SK-N-SH (cell line): ENCODE results near the gene BZW2. TPM values are rescaled to one million over a fixed set of nuclear protein-coding genes. Genes with fewer than 3 reads are reported as not detected.

Experiments
- CTCF ChIA-PET: fragments of 300-600, 350-600 bp; formaldehyde crosslinking; extraction: SDS; loops from one replicate; lab custom pipeline; 2021; lab: Yijun Ruan, JAX
- POLR2A ChIA-PET: fragments of 350-600 bp; sonication (Branson Sonifier 250); formaldehyde crosslinking; extraction: SDS; loops from one replicate; lab custom pipeline; 2020; ENCODE audit warnings: antibody characterized with exemption, inconsistent platforms; lab: Yijun Ruan, JAX
- DNase-seq: peaks from one replicate; pipeline ENCODE4 v3.0.0; 2012
- H2AFZ ChIP-seq: fragments of 200-600 bp; sonication (generic); 2 replicates; pipeline ENCODE4 v1.8.1; 2016; ENCODE audit warnings: antibody characterized with exemption, mild to moderate bottlenecking, low read depth
- H3F3A ChIP-seq: fragments of 200-600 bp; sonication (generic); replicated peaks from 2 replicates; pipeline ENCODE3; 2016; ENCODE audit warnings: antibody characterized with exemption, mild to moderate bottlenecking; ENCODE audit not compliant: insufficient read depth
- H3K27ac ChIP-seq, 2 experiments: fragments of 200-500 bp in 1 of 2; fragments of 200-600 bp in 1 of 2; sonication (Bioruptor generic) in 1 of 2; sonication (generic), shearing (Covaris generic) in 1 of 2; 2 replicates each; pipeline versions ENCODE4 v1.5.1 to v1.6.1; 2014 to 2016; ENCODE audit warnings: low read depth in 2 of 2, inconsistent platforms in 1 of 2, low read length in 1 of 2, mild to moderate bottlenecking in 1 of 2, mixed read lengths in 1 of 2
- H3K27me3 ChIP-seq: fragments of 200-600 bp; sonication (generic), shearing (Covaris generic); 2 replicates; pipeline ENCODE4 v1.6.1; 2016; ENCODE audit warnings: mixed run types; ENCODE audit not compliant: insufficient read depth
- H3K36me3 ChIP-seq, 2 experiments: fragments of 200-500 bp in 1 of 2; fragments of 200-600 bp in 1 of 2; sonication (Bioruptor generic) in 1 of 2; sonication (generic) in 1 of 2; replicated peaks in 1 of 2; 2 replicates each; pipeline versions ENCODE3 to v1.5.1; 2014 to 2016; ENCODE audit warnings: low read length in 1 of 2, mild to moderate bottlenecking in 1 of 2; ENCODE audit not compliant: insufficient read depth in 2 of 2, control insufficient read depth in 1 of 2
- H3K4me1 ChIP-seq, 2 experiments: fragments of 200-500 bp in 1 of 2; fragments of 200-600 bp in 1 of 2; sonication (Bioruptor generic) in 1 of 2; sonication (generic), shearing (Covaris generic) in 1 of 2; 2 replicates each; pipeline versions ENCODE4 v1.5.1 to v1.6.1; 2014 to 2016; ENCODE audit warnings: low read depth in 1 of 2, low read length in 1 of 2, mixed run types in 1 of 2; ENCODE audit not compliant: insufficient read depth in 2 of 2, control insufficient read depth in 1 of 2
- H3K4me2 ChIP-seq: fragments of 200-600 bp; sonication (generic), shearing (Covaris generic); 2 replicates; pipeline ENCODE4 v1.6.1; 2017; ENCODE audit warnings: mixed run types
- H3K4me3 ChIP-seq, 2 experiments: fragments of 200-500 bp in 1 of 2; fragments of 200-600 bp in 1 of 2; sonication (Bioruptor generic) in 1 of 2; sonication (generic), shearing (Covaris generic) in 1 of 2; 2 replicates each; pipeline versions ENCODE4 v1.5.1 to v1.8.1; 2014 to 2016; ENCODE audit warnings: low read depth in 2 of 2, inconsistent platforms in 1 of 2, low read length in 1 of 2, mild to moderate bottlenecking in 1 of 2, mixed read lengths in 1 of 2, moderate library complexity in 1 of 2
- H3K79me2 ChIP-seq: fragments of 200-600 bp; sonication (generic); 2 replicates; pipeline ENCODE4 v1.8.1; 2017; ENCODE audit warnings: mild to moderate bottlenecking; ENCODE audit not compliant: insufficient read depth
- H3K9ac ChIP-seq: fragments of 200-600 bp; sonication (generic); 2 replicates; pipeline ENCODE4 v1.6.1; 2017; ENCODE audit warnings: mixed run types
- H3K9me2 ChIP-seq: fragments of 200-600 bp; sonication (generic); 2 replicates; pipeline ENCODE4 v1.6.1; 2017; ENCODE audit warnings: mixed run types
- H3K9me3 ChIP-seq: fragments of 200-600 bp; sonication (generic); 2 replicates; pipeline ENCODE4 v1.6.1; 2017; ENCODE audit warnings: mixed run types, mild to moderate bottlenecking, moderate library complexity
- H4K20me1 ChIP-seq: fragments of 200-600 bp; sonication (generic); 2 replicates; pipeline ENCODE4 v1.6.1; 2017; ENCODE audit warnings: mild to moderate bottlenecking, mixed run types; ENCODE audit not compliant: insufficient read depth
- CHD2 ChIP-seq: fragments of 150-350 bp; IDR thresholded peaks from 2 replicates; pipeline ENCODE4 v1.6.1; 2018; ENCODE audit warnings: low read length; ENCODE audit not compliant: partially characterized antibody
- EZH2phosphoT487 ChIP-seq: fragments of 200-600 bp; sonication (generic); IDR thresholded peaks from 2 replicates; pipeline ENCODE4 v1.6.1; 2017; ENCODE audit warnings: low read depth, mixed run types, mild to moderate bottlenecking, antibody characterized with exemption, moderate library complexity, borderline replicate concordance
- FOXJ3 ChIP-seq: sonication (generic); formaldehyde crosslinking; IDR thresholded peaks from 2 replicates; pipeline ENCODE4 v1.5.1; 2020; ENCODE audit warnings: mild to moderate bottlenecking, missing genetic modification reagents
- GATA2 ChIP-seq: sonication (generic); formaldehyde crosslinking; IDR thresholded peaks from 2 replicates; pipeline ENCODE4 v1.5.0; 2020; ENCODE audit warnings: mild to moderate bottlenecking, missing genetic modification reagents
- JUND ChIP-seq: IDR thresholded peaks from 2 replicates; pipeline ENCODE4 v1.4.0; 2012
- MEF2A ChIP-seq: IDR thresholded peaks from 2 replicates; pipeline ENCODE4 v1.4.0; 2012; ENCODE audit warnings: low read depth, borderline replicate concordance
- NRF1 ChIP-seq: IDR thresholded peaks from 2 replicates; pipeline ENCODE4 v1.6.1; 2012; ENCODE audit warnings: low read depth, mild to moderate bottlenecking, low read length
- POLR2AphosphoS5 ChIP-seq: IDR thresholded peaks from 2 replicates; pipeline ENCODE4 v1.6.1; 2012; ENCODE audit warnings: low read depth, low read length
- RAD21 ChIP-seq: IDR thresholded peaks from 2 replicates; pipeline ENCODE4 v1.6.1; 2012; ENCODE audit warnings: mild to moderate bottlenecking, low read length
- REST ChIP-seq: IDR thresholded peaks from 2 replicates; pipeline ENCODE4 v1.6.1; 2012; ENCODE audit warnings: mild to moderate bottlenecking, low read depth, low read length, moderate library complexity
- SIN3A ChIP-seq: IDR thresholded peaks from 2 replicates; pipeline ENCODE4 v1.6.1; 2012; ENCODE audit warnings: low read depth, mild to moderate bottlenecking, low read length, moderate library complexity, borderline replicate concordance
- TCF12 ChIP-seq: IDR thresholded peaks from 2 replicates; pipeline ENCODE4 v1.4.0; 2012
- TEAD4 ChIP-seq: IDR thresholded peaks from 2 replicates; pipeline ENCODE4 v1.4.0; 2012; ENCODE audit warnings: mild to moderate bottlenecking, borderline replicate concordance; ENCODE audit not compliant: insufficient read depth
- USF1 ChIP-seq: IDR thresholded peaks from 2 replicates; pipeline ENCODE4 v1.4.0; 2012; ENCODE audit warnings: low read depth, borderline replicate concordance
- USF2 ChIP-seq: fragments of 150-350 bp; IDR thresholded peaks from 2 replicates; pipeline ENCODE4 v1.6.1; 2017; ENCODE audit warnings: antibody characterized with exemption, low read length, low read depth, borderline replicate concordance
- YY1 ChIP-seq: IDR thresholded peaks from 2 replicates; pipeline ENCODE4 v1.4.0; 2012; ENCODE audit warnings: low read depth, mild to moderate bottlenecking
- WGBS: methylation state at CpG from one replicate; pipeline ENCODE4 v1.1.6; 2017; ENCODE audit warnings: low lambda C conversion rate; 5-methylcytosine and 5-hydroxymethylcytosine counted together
- polyA plus RNA-seq, 3 experiments: library from polyadenylated mRNA; depleted of rRNA; stranded (reverse); fragments of >200 nt; gene quantifications; 2 replicates each; pipeline ENCODE4 v1.2.3, GENCODE V29; 2012
- TF ChIP-seq, protein P1 (sequence below): IDR thresholded peaks from 2 replicates; pipeline ENCODE4 v1.4.0; 2012; ENCODE audit warnings: low read depth
- TF ChIP-seq, protein P2 (sequence below): fragments of 200-600 bp; sonication (generic); IDR thresholded peaks from 2 replicates; pipeline ENCODE4 v1.6.1; 2017; ENCODE audit warnings: antibody characterized with exemption, mild to moderate bottlenecking, moderate library complexity
- TF ChIP-seq, protein P3 (sequence below): IDR thresholded peaks from 2 replicates; pipeline ENCODE4; 2012

Gene BZW2
- polyA plus RNA-seq, 1 of the 3 experiments (the other 2 are of a cell fraction) = 71.9 TPM

DNA sequence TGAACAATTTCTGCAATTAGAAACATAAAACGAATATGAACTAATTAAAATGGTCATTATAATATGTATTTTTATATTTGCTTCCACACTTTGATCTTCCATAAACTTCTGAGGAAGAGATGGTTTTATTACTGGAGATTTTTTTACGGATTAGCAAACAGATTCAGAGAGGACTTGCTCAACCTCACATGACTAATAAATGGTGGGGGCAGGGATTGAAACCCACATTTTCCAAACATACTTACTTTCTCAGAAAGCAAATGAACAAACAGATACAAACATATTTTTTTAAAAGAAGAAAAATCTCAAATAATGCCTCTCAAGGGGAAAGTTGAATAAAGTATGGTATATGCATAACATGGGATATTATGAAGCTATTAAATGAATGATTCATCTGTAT lies 18.7 kb upstream of the BZW2 start:
- 90% methylated on average over 2 of the region's 2 CpGs for WGBS
- Histone ChIP-seq H4K20me1 (no peaks in the 10 kb centered on the region), H3K4me2 (no peak overlapping the region)

More for the DNA sequence above, 18.7 kb upstream of the BZW2 start:
- no peaks in the 10 kb centered on the region for H3K9me2 ChIP-seq
- CTCF ChIA-PET = interaction anchor here (1.2 kb wide), 1 partner anchor 9 kb away, joined by 3 read pairs; no protein-coding TSS in a partner anchor
- TF ChIP-seq POLR2AphosphoS5 (no peak), CHD2 (no peak), REST (no peak), NRF1 (no peak), RAD21 (no peak), FOXJ3 (CRISPR knock-in tag) (no peak), YY1 (no peak), JUND (no peak), SIN3A (no peak), TCF12 (no peak), GATA2 (CRISPR knock-in tag) (no peak), USF1 (no peak), EZH2phosphoT487 (no peak), MEF2A (no peak), USF2 (no peak), TEAD4 (no peak)
- TF ChIP-seq, protein P1, sequence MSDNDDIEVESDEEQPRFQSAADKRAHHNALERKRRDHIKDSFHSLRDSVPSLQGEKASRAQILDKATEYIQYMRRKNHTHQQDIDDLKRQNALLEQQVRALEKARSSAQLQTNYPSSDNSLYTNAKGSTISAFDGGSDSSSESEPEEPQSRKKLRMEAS = no peak
- TF ChIP-seq, protein P2, sequence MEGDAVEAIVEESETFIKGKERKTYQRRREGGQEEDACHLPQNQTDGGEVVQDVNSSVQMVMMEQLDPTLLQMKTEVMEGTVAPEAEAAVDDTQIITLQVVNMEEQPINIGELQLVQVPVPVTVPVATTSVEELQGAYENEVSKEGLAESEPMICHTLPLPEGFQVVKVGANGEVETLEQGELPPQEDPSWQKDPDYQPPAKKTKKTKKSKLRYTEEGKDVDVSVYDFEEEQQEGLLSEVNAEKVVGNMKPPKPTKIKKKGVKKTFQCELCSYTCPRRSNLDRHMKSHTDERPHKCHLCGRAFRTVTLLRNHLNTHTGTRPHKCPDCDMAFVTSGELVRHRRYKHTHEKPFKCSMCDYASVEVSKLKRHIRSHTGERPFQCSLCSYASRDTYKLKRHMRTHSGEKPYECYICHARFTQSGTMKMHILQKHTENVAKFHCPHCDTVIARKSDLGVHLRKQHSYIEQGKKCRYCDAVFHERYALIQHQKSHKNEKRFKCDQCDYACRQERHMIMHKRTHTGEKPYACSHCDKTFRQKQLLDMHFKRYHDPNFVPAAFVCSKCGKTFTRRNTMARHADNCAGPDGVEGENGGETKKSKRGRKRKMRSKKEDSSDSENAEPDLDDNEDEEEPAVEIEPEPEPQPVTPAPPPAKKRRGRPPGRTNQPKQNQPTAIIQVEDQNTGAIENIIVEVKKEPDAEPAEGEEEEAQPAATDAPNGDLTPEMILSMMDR = no peak
- TF ChIP-seq, protein P3, sequence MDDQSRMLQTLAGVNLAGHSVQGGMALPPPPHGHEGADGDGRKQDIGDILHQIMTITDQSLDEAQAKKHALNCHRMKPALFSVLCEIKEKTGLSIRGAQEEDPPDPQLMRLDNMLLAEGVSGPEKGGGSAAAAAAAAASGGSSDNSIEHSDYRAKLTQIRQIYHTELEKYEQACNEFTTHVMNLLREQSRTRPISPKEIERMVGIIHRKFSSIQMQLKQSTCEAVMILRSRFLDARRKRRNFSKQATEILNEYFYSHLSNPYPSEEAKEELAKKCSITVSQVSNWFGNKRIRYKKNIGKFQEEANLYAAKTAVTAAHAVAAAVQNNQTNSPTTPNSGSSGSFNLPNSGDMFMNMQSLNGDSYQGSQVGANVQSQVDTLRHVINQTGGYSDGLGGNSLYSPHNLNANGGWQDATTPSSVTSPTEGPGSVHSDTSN = no peak
- TF ChIP-seq, all 33 proteins: peak for 0
- Histone ChIP-seq H3K36me3 (peaks cover 36 to 39% of the 10 kb centered on the region in 2 experiments), H3K27me3 (no peaks in the 10 kb centered on the region), H3K4me1 (no peaks in the 10 kb centered on the region), H2AFZ (no peak overlapping the region), H3F3A (no peaks in the 10 kb centered on the region), H3K9ac (no peak overlapping the region), H3K9me3 (no peaks in the 10 kb centered on the region), H3K79me2 (peaks cover 5% of the 10 kb centered on the region; the same call in 1 of the 2 replicates), H3K4me3 (no peak overlapping the region), H3K27ac (no peak overlapping the region)
- no peak for DNase-seq
- POLR2A ChIA-PET = no interaction called here
